GM21528 (cell line): ENCODE measurements around the gene TNS3.

Experiments
- ATAC-seq: cut with Tn5 transposase; IDR thresholded peaks from one replicate; pipeline ENCODE4 v1.9.1; 2021; ENCODE audit warnings: mild to moderate bottlenecking, moderate library complexity; ENCODE audit not compliant: unreplicated experiment, low FRiP score

The TNS3 gene

DNA sequence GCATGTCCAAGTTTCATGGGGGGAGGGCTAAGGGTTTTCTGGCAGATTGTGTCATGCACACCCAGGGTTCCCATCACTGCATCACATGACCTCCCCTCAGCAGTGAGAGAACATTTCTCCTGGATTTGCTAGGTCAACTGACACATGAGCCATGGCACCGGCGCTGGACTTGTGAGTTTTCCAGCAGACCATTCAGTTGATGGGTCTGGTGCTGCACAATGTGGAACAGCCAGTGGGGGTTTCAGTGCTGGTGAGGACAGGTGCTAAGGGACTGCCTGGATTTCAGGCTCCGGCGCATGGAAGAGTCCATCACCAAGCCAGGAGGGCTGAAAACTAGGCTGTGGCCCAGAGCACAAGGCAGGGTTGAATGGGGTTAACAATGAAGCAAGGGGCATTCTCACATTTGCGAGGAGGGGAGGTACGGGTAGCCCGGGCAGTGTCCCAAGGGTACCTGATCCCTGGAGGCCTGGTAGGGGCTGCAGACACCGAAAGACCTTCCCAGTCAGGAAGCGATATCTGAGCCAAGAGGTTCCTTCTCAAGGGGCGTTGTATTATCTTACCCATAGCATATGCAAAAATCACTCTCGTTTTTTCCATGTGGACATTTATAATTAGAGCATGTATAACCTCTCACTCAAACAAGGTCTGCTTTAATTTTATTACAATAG is 203.0 kb downstream of the TNS3 start:
- no peak for ATAC-seq

DNA sequence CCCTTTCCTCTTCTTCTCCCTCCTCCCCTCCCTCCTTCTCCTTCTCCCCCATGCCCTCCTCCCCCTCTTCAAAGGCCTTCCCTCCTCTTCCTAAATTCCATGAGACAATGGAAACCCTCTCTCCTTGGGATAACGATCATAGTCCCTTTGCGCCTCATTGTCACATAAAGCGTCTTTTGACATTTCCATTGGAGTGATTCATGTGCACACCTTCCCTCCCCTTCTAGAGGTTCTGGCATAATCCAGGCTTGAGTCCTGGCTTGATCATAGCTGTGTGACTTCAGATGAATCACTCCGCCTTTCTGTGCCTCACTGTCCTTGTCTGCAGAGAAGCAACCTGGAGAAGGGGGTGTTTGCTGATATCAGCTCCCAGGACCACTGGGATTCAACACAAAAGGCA is 204.2 kb downstream of the TNS3 start:
- ATAC-seq = no peak

DNA sequence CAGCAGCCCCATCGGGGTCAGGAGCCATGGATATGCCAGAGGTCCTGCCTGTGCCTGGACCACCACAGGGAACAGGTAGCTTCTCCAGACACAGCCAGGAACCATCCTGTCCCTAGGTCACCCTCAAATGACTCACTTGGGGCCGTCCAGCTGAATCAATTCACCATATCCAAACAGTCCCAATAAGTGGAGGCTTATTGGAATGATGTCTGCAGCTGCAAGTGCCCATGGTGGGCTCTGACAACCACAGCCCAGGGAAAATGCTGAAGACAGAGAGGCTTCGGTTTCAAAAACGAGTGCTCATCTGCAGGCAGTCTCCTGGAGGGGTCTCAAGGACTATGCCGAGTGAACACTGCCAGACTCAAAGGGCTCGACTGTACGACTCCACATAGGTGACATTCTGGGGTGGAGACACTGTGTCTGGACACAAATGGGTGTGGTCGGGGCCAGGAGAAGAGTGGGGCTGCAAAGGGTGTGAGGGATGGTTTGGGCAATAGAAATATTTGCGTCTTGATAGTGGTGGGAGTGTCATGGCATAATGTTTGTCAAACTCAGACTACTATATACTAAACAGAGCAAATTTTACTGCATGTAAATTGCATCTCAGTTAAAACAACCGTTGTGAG is 204.8 kb downstream of the TNS3 start:
- no peak for ATAC-seq

DNA sequence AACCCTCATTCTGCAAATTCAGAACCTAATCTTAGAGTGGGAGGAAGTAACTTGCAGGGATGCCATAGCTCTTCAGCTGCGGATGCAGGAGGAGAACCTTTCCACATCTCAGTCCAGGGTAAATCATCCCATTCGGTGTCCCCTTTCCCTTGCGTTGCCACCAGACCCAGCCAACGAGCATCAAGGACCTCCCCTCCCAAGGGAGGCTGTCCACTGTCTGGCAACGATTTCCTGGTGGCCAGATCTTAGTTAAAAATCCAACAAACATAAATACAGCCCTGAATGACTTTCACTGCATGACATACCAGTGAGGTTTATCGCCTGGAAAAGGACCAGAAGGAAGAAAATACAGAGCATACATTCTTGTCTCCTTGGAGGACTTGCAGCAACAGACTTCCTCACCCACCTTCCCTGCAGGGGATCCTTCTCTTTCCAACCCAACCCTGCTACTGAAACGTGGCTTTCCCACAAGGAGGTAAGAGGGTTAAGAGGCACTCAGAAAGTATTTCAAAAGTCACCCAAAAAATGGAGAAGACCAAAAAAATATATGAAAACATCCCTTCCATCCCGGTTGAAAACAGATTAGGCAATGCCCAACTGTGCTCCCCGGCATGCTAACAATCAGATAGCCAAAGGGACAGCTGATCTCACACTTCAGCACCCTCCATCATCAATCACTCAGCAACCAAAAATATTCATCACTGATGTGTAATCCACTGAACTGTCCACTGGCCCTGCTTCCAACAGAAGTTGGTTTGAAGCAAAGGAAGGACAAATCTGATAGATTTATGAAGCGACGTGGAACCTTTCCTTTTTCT is 206.6 kb downstream of the TNS3 start:
- ATAC-seq = no peak

DNA sequence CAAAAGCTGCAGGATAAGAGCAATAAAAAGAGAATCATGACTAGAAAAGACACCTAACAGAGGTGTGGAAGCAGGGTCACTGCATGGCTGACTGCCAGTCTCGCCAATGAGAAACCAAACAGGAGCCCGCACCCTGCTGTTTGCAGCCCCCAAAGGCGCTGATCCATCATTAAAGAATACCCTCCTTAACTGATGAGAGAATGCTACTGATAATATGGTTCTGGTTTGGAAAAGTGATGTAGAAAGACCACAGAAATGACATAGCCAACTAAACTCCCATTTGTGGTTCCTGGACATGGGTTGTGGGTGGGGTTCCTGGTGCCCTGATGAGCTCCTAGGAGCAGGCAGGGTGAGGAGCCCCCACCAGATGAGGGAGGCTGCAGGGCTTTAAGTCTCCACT is 207.4 kb downstream of the TNS3 start:
- no peak for ATAC-seq

DNA sequence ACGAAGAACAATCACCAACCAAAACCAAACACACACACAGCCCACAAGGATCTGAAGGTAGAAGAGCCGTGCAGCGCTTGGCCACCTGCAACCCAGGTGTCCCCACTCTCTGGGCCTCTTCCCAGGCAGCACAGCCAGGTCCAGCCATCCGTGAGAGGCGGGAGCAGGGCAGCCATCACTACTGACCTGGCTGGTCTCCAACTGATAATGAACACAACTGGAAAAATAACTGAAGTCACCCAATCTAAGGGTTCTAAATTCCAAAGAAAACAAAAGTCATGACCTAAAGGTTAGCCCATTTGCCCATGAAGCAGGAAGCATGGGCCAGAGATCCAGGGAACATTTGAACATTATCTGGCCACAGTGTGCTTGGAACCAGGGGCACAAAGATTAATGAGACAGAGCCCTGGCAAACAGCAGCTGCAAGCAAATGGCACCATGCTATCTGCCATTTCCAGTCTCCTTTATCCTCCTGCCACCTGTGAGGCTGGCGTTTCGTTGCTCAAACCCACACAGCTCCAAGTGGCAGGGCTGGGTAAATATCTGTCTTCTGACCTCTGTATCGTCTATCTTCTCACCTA is 207.9 kb downstream of the TNS3 start:
- no peak for ATAC-seq

DNA sequence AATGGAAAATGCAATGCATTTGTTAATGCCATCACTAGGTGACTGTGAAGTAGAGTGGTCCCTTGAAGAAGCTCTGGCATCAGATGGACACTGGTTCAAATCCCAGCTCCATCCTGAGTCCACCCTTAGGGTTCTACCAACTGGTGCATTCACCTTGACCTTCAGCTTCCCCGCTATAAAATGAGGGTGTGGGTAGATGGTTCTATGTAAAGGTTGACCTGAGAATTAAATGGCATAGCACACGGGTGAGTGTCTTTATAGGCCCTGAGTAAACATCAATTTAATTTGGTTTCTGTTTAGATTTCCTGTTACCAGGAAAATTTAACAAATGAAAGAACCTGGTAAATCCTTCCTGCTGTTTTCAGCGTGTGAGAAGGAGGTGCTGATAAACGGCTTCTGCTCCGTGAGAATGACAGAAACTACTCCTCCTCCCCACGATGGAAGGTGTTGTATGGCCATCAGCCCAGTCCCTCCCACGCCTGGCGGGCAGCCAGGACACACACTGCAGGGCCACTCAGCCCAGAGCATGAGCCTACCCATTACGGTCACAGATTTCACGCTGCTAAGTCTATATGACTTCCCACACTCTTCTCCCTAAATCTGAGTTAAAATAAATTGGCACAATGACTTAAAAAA is 210.1 kb downstream of the TNS3 start:
- no peak for ATAC-seq

DNA sequence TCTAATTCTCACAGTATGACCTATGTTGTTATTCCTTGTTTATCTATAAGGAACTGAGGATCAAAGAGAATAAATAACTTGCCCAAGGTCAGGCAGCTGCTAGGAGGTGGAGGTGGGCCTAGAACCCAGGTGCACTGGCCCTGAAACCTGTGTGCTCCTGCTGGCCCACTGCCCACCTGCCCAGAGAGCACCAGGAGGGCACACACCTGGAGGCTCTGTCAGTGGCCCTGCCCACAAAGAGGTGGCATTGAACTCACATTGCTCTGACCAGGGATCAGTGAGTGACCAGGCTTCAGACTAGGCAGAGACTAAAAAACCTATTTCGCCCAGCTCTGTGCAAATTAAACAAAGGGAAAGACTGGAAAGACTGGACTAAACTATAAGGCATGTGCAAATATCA is 210.6 kb downstream of the TNS3 start:
- no peak for ATAC-seq

DNA sequence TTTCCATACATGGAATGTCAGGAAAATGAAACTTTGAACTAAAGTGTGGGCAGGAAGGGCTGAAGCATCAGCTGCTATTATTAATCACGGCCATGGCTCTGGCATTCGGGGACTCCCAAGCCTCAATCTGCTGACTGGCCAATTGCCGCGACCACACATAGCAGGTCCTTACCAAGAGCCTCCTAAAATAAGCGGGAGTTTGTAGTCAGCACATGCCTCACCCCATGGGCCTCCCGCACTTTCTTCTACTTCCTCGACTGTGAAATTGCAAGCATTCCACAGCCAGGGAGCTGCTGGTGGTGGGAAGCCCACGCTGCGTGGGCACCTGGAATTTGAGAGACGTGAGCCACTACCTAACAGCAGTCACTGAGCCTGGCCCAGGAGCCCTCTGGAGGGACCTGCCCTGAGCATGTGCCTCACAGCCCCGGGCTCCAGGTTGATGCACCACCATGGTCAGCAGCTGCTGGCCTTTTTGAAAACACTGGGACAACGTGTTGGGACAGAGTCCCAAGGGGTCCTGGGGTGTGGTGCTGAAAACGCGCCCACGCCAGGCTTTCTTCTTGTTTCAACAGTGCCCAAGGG is 211.4 kb downstream of the TNS3 start:
- ATAC-seq = no peak

DNA sequence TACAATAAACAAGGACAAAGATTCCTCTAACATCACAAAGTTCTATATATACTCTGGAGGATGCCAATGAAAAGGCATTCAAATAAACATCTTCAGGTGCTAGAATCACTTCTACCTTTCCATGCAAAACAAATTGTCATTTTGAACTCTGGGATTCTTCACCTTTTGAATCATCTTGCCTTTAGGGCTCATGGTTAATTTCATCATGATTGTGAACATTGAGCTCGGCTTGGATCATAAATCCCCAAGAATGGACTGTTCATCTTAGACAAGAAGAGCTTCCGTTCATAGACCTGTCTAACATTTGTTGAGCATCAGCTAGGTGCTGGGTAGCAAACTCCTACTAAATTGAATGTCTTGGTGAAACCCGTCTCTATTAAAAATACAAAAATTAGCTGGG is 212.2 kb downstream of the TNS3 start:
- ATAC-seq = no peak

DNA sequence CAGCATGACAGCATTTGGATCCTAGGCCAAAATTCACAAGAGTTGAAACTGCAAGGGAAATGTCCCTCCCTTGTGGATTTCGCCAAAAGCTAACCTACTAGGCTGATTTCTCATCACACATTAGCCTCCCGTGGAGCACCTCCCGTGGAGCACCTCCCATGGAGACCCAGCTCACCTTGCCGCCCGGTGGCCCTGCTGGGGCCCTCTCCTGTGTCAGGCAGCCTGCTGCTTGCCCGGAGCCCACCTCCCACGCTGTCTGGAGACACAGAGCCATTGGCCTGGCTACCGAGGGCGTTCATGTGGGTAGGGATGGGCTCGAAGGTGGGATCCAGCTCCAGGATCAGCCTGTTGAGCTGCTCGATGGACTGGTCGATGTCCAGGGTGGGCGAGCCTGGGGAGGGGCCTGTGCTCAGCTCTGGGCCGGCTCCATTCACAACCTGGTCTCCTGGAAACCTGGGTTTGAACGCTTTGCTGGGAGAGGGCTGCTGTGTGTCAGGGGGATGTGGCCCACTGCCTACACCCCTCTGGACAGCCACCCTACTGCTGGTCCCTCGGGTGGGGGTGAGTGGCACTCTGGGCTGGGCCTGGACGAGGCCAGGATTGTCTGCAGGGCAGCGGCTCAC is 213.6 kb downstream of the TNS3 start:
- no peak for ATAC-seq

DNA sequence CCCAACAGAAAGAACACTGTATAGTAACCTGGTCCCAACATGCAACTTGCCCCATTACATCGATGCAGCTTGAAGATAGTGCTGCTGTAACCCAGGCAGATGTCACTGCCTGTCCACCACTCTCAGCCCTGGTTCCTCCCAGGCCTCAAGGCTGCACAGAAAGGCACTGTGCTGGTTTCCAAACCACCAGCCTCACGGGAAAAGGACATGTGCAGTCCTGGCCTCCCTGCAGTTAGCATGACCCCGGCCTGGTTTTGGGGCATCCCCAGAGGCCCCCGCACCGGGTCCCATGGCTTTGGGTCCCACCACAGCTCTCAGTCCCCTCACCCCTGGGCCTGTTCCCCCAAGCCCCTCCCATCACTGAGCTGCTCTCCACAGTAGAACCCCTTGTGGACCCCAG is 214.5 kb downstream of the TNS3 start:
- ATAC-seq = no peak

DNA sequence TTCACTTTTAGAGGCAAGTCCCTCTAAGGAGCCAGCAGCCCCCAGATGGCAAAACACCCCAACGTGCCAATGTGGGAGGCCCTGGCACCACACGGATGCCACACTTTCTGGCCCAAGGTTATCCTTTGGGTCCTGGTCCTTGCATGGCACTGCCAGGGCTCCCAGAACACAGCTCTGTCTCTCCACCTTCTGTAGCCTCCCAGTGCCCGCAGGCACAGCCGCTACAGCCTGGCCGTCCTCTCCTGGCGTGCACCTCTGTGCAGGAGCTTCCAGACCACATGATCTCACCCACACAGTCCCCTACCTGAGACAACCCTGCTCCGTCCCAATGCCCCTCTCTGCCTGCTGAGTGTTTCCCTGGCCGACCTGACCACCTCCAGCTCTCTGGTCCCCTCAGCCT is 215.0 kb downstream of the TNS3 start:
- ATAC-seq = no peak

DNA sequence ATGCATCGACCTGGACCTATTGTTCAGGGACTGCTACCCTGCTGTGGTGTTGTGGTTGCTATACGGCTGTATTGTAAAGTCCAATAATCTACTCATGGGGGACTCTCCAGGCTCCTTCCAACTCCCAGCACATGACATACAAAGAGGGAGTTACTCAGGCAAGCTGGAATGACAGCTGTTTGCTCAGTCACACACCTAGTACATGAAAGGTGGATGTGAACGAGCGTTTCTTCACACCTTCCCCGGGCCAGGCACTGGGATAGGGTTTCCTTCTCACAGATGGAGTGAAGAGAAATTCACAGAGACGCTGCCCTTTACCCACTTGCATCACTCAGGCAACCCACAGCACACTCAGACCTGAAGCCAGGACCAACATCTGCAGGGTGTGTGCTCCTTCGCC is 215.7 kb downstream of the TNS3 start:
- no peak for ATAC-seq

DNA sequence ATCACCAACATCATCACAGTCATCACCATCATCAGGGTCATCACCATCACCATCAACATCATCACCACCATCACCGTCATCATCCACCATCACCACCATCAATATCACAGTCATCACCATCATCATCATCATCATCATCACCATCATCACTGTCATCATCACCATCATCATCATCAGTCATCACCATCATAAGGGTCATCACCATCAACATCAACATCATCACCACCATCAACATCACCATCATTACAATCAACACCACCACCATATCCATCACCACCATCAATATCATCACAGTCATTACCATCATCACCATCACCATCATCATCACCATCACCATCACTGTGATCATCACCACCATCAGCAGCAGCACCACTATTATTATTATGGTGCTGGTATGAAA is 218.9 kb downstream of the TNS3 start:
- ATAC-seq = no peak

DNA sequence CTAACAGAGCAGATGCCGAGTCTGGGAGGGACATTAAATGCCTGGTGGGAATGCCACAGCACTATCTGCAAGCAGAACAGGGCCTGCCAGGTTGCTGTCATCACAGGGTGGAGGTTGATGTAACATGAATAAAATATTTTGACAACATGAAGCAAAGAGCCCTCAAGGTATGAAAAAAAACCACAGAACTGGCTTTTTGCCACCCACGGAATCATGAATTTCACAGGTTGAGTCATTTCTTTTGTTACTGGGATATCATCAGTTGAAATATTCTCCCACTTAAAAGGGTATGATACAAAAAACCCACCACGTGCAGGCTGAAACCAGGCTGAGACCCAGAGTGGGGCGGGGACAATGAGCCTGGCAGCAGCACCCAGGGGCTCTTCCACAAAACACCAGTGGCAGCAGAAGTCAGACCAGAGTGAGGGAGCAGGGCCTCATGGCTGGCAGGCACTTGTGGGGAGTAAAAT is 220.1 kb downstream of the TNS3 start:
- no peak for ATAC-seq

DNA sequence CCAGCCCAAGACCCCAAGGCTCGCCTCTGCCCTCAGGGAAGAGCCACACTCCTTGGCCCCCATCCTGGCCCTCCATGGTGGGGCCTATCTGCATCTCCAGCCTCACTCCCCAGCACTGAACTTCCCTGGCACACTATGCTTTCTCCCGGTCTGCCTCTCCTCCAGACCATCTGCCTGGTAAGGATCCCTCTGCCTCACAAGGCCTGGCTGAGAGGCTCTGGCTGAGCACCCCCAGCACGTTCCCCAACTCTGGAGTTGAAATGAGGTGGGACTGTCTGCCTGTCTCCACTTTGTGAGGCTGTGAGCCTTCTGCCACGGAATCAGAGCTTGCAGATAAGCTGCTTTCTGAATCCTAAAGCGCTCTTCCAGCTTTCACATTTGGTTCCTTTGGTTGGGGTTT is 220.7 kb downstream of the TNS3 start:
- ATAC-seq = no peak

DNA sequence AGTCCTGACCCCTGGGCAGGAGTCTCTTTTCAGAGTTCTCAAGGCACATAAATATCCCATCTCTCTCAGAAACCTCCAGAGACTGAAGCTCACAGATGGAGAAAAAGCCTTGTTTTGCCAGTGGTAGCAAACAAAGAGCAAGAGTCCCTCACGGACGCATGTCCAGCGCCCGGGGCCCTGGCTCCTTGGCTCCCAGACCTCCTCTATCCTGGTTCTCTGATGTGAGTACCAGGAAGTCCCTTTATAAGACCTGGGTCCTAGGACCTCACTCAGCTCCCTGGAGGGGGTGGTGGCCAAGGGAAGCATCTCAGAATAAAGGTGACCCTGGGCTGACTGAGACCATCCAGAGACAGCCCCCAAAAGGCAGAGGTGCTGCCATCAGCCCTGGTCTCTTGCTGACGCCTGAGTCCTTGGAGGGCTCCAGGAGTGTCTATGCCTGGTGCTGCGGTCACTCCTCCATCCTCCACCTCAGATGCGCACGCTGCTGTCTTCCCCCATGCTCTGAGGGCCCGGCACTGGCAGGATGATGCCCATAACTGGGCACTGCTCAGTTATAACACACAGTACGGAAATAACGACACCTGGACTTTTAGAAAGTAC is 221.5 kb downstream of the TNS3 start:
- no peak for ATAC-seq

DNA sequence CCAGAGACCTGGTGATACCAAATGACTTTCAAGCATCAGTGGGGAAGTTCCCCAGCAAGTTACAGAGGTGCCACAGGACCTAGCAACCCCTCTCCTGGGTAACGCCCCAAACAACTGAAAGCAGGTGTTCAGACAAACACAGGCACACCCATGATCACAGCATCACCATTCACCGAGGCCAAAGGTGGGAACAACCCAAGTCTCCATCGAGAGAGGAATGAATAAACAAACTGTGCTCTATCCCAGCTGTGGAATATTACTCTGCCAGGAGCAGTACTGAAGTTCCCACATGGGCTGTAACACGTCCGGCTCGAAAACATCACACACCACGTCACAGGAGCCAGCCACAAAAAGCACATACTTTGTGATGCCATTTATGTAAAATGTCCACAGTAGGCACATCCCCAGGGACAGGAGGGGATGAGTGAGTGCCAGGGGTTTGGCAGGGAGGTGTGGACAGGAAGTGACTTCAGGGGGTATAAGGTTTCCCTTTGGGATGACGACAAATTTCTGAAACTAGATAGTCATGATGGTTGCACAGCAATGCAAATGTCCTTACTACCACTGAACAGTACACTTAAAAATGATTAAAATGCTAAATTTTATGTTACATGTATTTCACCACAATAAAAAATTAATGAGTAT is 222.8 kb downstream of the TNS3 start:
- no peak for ATAC-seq
